HepG2 (cell line): ENCODE results near the gene IL18. TPM values are rescaled to one million over a fixed set of nuclear protein-coding genes. Genes with fewer than 3 reads are reported as not detected.

ENCODE experiments used
- ATAC-seq: fragments of 200-7000 bp; cut with Tn5 transposase; 3 replicates; pipeline ENCODE4 v1.9.1; 2020; ENCODE audit warnings: mild to moderate bottlenecking, moderate library complexity
- BruUV-seq: library from RNA; stranded (reverse); fragments of 400-500 nt; replicated peaks from 2 replicates; lab custom pipeline; 2021; lab: Mats Ljungman, UMichigan
- CTCF ChIA-PET: fragments of 300-600 bp; formaldehyde crosslinking; extraction: SDS; loops from one replicate; lab custom pipeline; 2021; ENCODE audit warnings: low total read pairs, inconsistent platforms, low intra/inter-chr PET ratio; lab: Yijun Ruan, JAX
- POLR2A ChIA-PET: fragments of 350-600 bp; sonication (Branson Sonifier 250); formaldehyde crosslinking; loops from one replicate; lab custom pipeline; 2020; ENCODE audit warnings: antibody characterized with exemption, inconsistent platforms; lab: Yijun Ruan, JAX
- DNase-seq: peaks from one replicate; pipeline ENCODE4 v3.0.0-alpha.2; 2015; ENCODE audit warnings: low spot score
- FAIRE-seq: peaks from 3 replicates; lab custom pipeline; 2011; peaks lifted over from hg19 to GRCh38; lab: Jason Lieb, UNC
- H2AFZ ChIP-seq: one replicate; pipeline ENCODE4 v1.6.1; 2011; ENCODE audit warnings: low read length, inconsistent platforms
- H3K27ac ChIP-seq: fragments of 300-600 bp; 3 replicates; pipeline ENCODE4 v1.8.0; 2011; ENCODE audit warnings: mixed run types, mild to moderate bottlenecking, mixed read lengths, low read length, inconsistent platforms; ENCODE audit not compliant: insufficient read depth; ENCODE audit errors: extremely low read length
- H3K27me3 ChIP-seq, 2 experiments: fragments of 200-600 bp in 1 of 2; 2 replicates in 1 of 2; 3 replicates in 1 of 2; pipeline versions ENCODE4 v1.6.0 to v1.8.0; 2011; ENCODE audit warnings: low read length in 2 of 2, mild to moderate bottlenecking in 2 of 2, moderate library complexity in 2 of 2, inconsistent platforms in 1 of 2; ENCODE audit not compliant: insufficient read depth in 2 of 2, control insufficient read depth in 1 of 2
- H3K36me3 ChIP-seq, 2 experiments: fragments of 200-600 bp in 1 of 2; replicated peaks in 1 of 2; 2 replicates in 1 of 2; 3 replicates in 1 of 2; pipeline versions ENCODE4 v1.5.1 to v1.8.0; 2011; ENCODE audit warnings: low read length in 2 of 2, inconsistent platforms in 1 of 2; ENCODE audit not compliant: insufficient read depth in 2 of 2, control insufficient read depth in 1 of 2
- H3K4me1 ChIP-seq: 2 replicates; pipeline ENCODE4 v1.5.1; 2012; ENCODE audit warnings: low read length, inconsistent platforms; ENCODE audit not compliant: insufficient read depth
- H3K4me2 ChIP-seq: 2 replicates; pipeline ENCODE4 v1.6.0; 2011; ENCODE audit warnings: low read depth, low read length, inconsistent platforms
- H3K4me3 ChIP-seq, 3 experiments: fragments of 200-600 bp in 1 of 3; sonication (generic), shearing (Covaris generic) in 1 of 3; replicated peaks in 1 of 3; 2 replicates each; pipeline ENCODE4 v1.5.1; 2011 to 2016; ENCODE audit warnings: low read length in 3 of 3, inconsistent platforms in 2 of 3, low read depth in 2 of 3, mild to moderate bottlenecking in 2 of 3, control low read depth in 1 of 3, mixed read lengths in 1 of 3; ENCODE audit not compliant: insufficient read depth in 1 of 3
- H3K79me2 ChIP-seq: one replicate; pipeline ENCODE4 v1.6.1; 2011; ENCODE audit warnings: low read length, inconsistent platforms; ENCODE audit not compliant: insufficient read depth
- H3K9ac ChIP-seq: 2 replicates; pipeline ENCODE4 v1.6.0; 2011; ENCODE audit warnings: mild to moderate bottlenecking, low read depth, low read length, inconsistent platforms; ENCODE audit not compliant: insufficient read depth
- H3K9me3 ChIP-seq: 2 replicates; pipeline ENCODE4 v1.5.1; 2012; ENCODE audit warnings: mild to moderate bottlenecking, low read length
- H4K20me1 ChIP-seq: 2 replicates; pipeline ENCODE4 v1.6.0; 2011; ENCODE audit warnings: inconsistent platforms, mild to moderate bottlenecking, low read length, moderate library complexity; ENCODE audit not compliant: insufficient read depth
- AGO2 ChIP-seq: fragments of 200-400 bp; formaldehyde crosslinking; optimal IDR thresholded peaks from 2 replicates; pipeline ENCODE3; 2017; ENCODE audit warnings: mild to moderate bottlenecking, low read depth, low read length, moderate library complexity
- DR1 ChIP-seq: sonication (generic); formaldehyde crosslinking; IDR thresholded peaks from 2 replicates; pipeline ENCODE4 v1.8.0; 2021; ENCODE audit warnings: mild to moderate bottlenecking, missing genetic modification reagents, inconsistent platforms
- ERF ChIP-seq: IDR thresholded peaks from 2 replicates; pipeline ENCODE4 v1.6.1; 2018; ENCODE audit warnings: missing biosample characterization, missing genetic modification reagents
- MXD4 ChIP-seq: IDR thresholded peaks from 2 replicates; pipeline ENCODE4 v1.6.1; 2016; ENCODE audit warnings: mild to moderate bottlenecking, missing biosample characterization, missing genetic modification reagents
- NR2C2 ChIP-seq: sonication (generic); formaldehyde crosslinking; IDR thresholded peaks from 2 replicates; pipeline ENCODE4 v1.4.0; 2020; ENCODE audit warnings: missing genetic modification reagents, mild to moderate bottlenecking, moderate library complexity, borderline replicate concordance
- PAX8 ChIP-seq: sonication (generic); formaldehyde crosslinking; IDR thresholded peaks from 2 replicates; pipeline ENCODE4 v1.8.0; 2022; ENCODE audit warnings: mild to moderate bottlenecking, missing genetic modification reagents, borderline replicate concordance
- RFXAP ChIP-seq: sonication (generic); formaldehyde crosslinking; IDR thresholded peaks from 2 replicates; pipeline ENCODE4 v1.4.0; 2020; ENCODE audit warnings: missing genetic modification reagents, borderline replicate concordance
- SETDB1 ChIP-seq: sonication (generic); formaldehyde crosslinking; IDR thresholded peaks from 2 replicates; pipeline ENCODE4 v1.5.1; 2020; ENCODE audit warnings: missing genetic modification reagents, mild to moderate bottlenecking, borderline replicate concordance
- TARDBP ChIP-seq: sonication (generic); formaldehyde crosslinking; IDR thresholded peaks from 2 replicates; pipeline ENCODE4 v1.8.0; 2022; ENCODE audit warnings: mild to moderate bottlenecking, missing genetic modification reagents
- ZFP90 ChIP-seq: sonication (generic); formaldehyde crosslinking; IDR thresholded peaks from 2 replicates; pipeline ENCODE4 v1.8.0; 2022; ENCODE audit warnings: missing genetic modification reagents, mild to moderate bottlenecking, inconsistent platforms, borderline replicate concordance
- ZNF501 ChIP-seq: sonication (generic); formaldehyde crosslinking; IDR thresholded peaks from 2 replicates; pipeline ENCODE4 v1.5.1; 2020; ENCODE audit warnings: mild to moderate bottlenecking, moderate library complexity, missing genetic modification reagents
- ZNF724P ChIP-seq: sonication (generic); formaldehyde crosslinking; IDR thresholded peaks from 2 replicates; pipeline ENCODE4 v1.8.0; 2022; ENCODE audit warnings: missing genetic modification reagents, borderline replicate concordance
- in situ Hi-C: cut with HindIII; loops from 2 replicates; pipeline ENCODE4 v1.10.0; 2017; ENCODE audit warnings: low pct_unique_long_range_greater_than_20kb; ENCODE audit not compliant: extremely low pct_ligation_motif_present
- intact Hi-C: fragments of 100-400 bp; cut with micrococcal nuclease; formaldehyde crosslinking; loops from one replicate; pipeline ENCODE4 v1.10.0; 2022; ENCODE audit not compliant: unreplicated experiment
- polyA plus RNA-seq, 8 experiments: library from polyadenylated mRNA; depleted of rRNA in 3 of 8; stranded (reverse) in 7 of 8; unstranded in 1 of 8; fragments of >200 nt; fragmentation: Illumina TruSeq in 4 of 8; extraction: Trizol in 4 of 8; gene quantifications; 2 replicates each; pipeline versions ENCODE4 v1.2.1 to v1.2.3, GENCODE V29; 2011 to 2016; ENCODE audit warnings: low read depth in 4 of 8, missing spikeins in 1 of 8, mixed read lengths in 1 of 8; ENCODE audit not compliant: insufficient read depth in 1 of 8
- total RNA-seq, 5 experiments: library from RNA; depleted of rRNA; stranded (reverse); fragments of >200 nt; fragmentation: Illumina TruSeq; extraction: Trizol; gene quantifications; 2 replicates each; pipeline ENCODE4 v1.2.3, GENCODE V29; 2016; ENCODE audit warnings: low read depth in 1 of 5
- TF ChIP-seq, protein P1 (sequence below): sonication (generic); formaldehyde crosslinking; IDR thresholded peaks from 2 replicates; pipeline ENCODE4 v1.9.0; 2021; ENCODE audit warnings: missing genetic modification reagents, mild to moderate bottlenecking, borderline replicate concordance
- TF ChIP-seq, protein P2 (sequence below): sonication (generic); formaldehyde crosslinking; IDR thresholded peaks from 2 replicates; pipeline ENCODE4 v1.9.0; 2021; ENCODE audit warnings: mild to moderate bottlenecking, missing genetic modification reagents
- TF ChIP-seq, protein P3 (sequence below): sonication (generic); formaldehyde crosslinking; IDR thresholded peaks from 2 replicates; pipeline ENCODE4 v1.5.0; 2020; ENCODE audit warnings: mild to moderate bottlenecking, missing genetic modification reagents

Gene IL18
- total and polyA plus RNA-seq, 2 of the 13 experiments (the other 11 are each of a cell fraction or from before 2014, with no cell fraction given), result 0.89 to 2.7 TPM

DNA sequence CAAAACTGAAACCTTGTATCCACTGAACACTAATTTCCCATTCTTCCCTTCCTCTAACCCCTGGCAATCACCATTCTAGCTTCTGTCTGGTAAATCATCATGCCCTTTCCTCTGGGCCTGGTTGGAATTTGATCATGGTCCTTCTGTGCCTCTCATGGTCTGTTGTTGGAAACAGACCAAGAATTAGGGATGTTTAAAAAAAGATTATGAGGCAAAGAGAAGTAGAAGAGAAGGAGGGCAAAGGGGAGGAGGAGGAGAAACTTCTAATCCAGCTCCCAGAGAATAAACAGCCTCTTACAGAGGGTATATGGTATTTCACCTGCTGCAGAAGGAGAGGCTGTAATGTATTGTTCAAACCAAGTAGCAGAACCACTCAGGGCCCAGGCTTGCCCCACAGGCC lies 22.0 kb upstream of the IL18 start:
- Histone ChIP-seq H3K27me3 (no peaks in the 10 kb centered on the region), H3K79me2 (no peaks in the 10 kb centered on the region), H3K4me3 (no peak overlapping the region), H3K27ac (no peak overlapping the region), H3K9me3 (no peaks in the 10 kb centered on the region), H3K4me2 (no peak overlapping the region), H2AFZ (no peak overlapping the region), H3K36me3 (no peaks in the 10 kb centered on the region), H4K20me1 (no peaks in the 10 kb centered on the region), H3K9ac (no peak overlapping the region), H3K4me1 (no peaks in the 10 kb centered on the region)
- DNase-seq (no peak), FAIRE-seq (no peak), ATAC-seq (no peak)
- in situ Hi-C loops (no loop called here), intact Hi-C loops (no loop called here)
- ChIA-PET POLR2A (no interaction called here), CTCF (no interaction called here)
- no TSS peak for BruUV-seq
- TF ChIP-seq NR2C2 (no peak), PAX8 (CRISPR knock-in tag) (no peak), DR1 (CRISPR knock-in tag) (no peak), RFXAP (CRISPR knock-in tag) (no peak), ZFP90 (CRISPR knock-in tag) (no peak), ERF (CRISPR knock-in tag) (no peak), TARDBP (CRISPR knock-in tag) (no peak), ZNF501 (CRISPR knock-in tag) (no peak), ZNF724P (CRISPR knock-in tag) (no peak), AGO2 (no peak), SETDB1 (no peak), MXD4 (CRISPR knock-in tag) (no peak)
- TF ChIP-seq, protein P1, sequence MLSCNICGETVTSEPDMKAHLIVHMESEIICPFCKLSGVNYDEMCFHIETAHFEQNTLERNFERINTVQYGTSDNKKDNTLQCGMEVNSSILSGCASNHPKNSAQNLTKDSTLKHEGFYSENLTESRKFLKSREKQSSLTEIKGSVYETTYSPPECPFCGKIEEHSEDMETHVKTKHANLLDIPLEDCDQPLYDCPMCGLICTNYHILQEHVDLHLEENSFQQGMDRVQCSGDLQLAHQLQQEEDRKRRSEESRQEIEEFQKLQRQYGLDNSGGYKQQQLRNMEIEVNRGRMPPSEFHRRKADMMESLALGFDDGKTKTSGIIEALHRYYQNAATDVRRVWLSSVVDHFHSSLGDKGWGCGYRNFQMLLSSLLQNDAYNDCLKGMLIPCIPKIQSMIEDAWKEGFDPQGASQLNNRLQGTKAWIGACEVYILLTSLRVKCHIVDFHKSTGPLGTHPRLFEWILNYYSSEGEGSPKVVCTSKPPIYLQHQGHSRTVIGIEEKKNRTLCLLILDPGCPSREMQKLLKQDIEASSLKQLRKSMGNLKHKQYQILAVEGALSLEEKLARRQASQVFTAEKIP (CRISPR knock-in tag), result no peak
- TF ChIP-seq, protein P2, sequence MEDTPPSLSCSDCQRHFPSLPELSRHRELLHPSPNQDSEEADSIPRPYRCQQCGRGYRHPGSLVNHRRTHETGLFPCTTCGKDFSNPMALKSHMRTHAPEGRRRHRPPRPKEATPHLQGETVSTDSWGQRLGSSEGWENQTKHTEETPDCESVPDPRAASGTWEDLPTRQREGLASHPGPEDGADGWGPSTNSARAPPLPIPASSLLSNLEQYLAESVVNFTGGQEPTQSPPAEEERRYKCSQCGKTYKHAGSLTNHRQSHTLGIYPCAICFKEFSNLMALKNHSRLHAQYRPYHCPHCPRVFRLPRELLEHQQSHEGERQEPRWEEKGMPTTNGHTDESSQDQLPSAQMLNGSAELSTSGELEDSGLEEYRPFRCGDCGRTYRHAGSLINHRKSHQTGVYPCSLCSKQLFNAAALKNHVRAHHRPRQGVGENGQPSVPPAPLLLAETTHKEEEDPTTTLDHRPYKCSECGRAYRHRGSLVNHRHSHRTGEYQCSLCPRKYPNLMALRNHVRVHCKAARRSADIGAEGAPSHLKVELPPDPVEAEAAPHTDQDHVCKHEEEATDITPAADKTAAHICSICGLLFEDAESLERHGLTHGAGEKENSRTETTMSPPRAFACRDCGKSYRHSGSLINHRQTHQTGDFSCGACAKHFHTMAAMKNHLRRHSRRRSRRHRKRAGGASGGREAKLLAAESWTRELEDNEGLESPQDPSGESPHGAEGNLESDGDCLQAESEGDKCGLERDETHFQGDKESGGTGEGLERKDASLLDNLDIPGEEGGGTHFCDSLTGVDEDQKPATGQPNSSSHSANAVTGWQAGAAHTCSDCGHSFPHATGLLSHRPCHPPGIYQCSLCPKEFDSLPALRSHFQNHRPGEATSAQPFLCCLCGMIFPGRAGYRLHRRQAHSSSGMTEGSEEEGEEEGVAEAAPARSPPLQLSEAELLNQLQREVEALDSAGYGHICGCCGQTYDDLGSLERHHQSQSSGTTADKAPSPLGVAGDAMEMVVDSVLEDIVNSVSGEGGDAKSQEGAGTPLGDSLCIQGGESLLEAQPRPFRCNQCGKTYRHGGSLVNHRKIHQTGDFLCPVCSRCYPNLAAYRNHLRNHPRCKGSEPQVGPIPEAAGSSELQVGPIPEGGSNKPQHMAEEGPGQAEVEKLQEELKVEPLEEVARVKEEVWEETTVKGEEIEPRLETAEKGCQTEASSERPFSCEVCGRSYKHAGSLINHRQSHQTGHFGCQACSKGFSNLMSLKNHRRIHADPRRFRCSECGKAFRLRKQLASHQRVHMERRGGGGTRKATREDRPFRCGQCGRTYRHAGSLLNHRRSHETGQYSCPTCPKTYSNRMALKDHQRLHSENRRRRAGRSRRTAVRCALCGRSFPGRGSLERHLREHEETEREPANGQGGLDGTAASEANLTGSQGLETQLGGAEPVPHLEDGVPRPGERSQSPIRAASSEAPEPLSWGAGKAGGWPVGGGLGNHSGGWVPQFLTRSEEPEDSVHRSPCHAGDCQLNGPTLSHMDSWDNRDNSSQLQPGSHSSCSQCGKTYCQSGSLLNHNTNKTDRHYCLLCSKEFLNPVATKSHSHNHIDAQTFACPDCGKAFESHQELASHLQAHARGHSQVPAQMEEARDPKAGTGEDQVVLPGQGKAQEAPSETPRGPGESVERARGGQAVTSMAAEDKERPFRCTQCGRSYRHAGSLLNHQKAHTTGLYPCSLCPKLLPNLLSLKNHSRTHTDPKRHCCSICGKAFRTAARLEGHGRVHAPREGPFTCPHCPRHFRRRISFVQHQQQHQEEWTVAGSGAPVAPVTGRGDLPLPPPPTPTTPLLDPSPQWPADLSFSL (CRISPR knock-in tag), result no peak
- TF ChIP-seq, protein P3, sequence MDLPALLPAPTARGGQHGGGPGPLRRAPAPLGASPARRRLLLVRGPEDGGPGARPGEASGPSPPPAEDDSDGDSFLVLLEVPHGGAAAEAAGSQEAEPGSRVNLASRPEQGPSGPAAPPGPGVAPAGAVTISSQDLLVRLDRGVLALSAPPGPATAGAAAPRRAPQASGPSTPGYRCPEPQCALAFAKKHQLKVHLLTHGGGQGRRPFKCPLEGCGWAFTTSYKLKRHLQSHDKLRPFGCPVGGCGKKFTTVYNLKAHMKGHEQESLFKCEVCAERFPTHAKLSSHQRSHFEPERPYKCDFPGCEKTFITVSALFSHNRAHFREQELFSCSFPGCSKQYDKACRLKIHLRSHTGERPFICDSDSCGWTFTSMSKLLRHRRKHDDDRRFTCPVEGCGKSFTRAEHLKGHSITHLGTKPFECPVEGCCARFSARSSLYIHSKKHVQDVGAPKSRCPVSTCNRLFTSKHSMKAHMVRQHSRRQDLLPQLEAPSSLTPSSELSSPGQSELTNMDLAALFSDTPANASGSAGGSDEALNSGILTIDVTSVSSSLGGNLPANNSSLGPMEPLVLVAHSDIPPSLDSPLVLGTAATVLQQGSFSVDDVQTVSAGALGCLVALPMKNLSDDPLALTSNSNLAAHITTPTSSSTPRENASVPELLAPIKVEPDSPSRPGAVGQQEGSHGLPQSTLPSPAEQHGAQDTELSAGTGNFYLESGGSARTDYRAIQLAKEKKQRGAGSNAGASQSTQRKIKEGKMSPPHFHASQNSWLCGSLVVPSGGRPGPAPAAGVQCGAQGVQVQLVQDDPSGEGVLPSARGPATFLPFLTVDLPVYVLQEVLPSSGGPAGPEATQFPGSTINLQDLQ (CRISPR knock-in tag), result no peak
